ENCODE results near the gene ANKS1B.

DNA sequence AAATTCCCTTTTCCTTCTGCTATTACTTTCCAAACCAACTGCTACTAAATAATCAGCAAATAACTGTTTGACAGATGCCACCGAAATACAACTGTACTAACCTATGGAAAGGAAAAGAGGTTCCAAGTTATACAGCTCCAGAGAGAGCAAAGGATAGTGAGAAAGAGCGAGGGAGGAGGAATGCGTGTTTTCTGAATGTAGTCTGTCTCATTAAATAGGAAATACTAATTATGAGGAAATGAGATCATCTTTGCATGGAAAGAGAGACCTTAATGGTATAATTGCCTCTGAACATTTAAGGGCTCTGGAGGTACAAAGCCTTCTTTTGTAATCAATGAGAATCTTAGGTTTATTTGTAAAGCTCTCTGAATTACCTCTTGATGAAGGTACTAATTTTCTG, 1144.4 kb downstream of the ANKS1B start:
- TF ChIP-seq, protein P1, sequence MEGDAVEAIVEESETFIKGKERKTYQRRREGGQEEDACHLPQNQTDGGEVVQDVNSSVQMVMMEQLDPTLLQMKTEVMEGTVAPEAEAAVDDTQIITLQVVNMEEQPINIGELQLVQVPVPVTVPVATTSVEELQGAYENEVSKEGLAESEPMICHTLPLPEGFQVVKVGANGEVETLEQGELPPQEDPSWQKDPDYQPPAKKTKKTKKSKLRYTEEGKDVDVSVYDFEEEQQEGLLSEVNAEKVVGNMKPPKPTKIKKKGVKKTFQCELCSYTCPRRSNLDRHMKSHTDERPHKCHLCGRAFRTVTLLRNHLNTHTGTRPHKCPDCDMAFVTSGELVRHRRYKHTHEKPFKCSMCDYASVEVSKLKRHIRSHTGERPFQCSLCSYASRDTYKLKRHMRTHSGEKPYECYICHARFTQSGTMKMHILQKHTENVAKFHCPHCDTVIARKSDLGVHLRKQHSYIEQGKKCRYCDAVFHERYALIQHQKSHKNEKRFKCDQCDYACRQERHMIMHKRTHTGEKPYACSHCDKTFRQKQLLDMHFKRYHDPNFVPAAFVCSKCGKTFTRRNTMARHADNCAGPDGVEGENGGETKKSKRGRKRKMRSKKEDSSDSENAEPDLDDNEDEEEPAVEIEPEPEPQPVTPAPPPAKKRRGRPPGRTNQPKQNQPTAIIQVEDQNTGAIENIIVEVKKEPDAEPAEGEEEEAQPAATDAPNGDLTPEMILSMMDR (IDR thresholded peaks at IDR 0.05), result no peak
- TF ChIP-seq POLR2A (IDR thresholded peaks at IDR 0.05), result no peak
